Measurements from ENCODE around the gene PAX5. TPM values are rescaled to one million over a fixed set of nuclear protein-coding genes. Genes with fewer than 3 reads are reported as not detected.

Gene PAX5
- polyA plus RNA-seq, 4 donors = under 0.01 to 1.1 (median 0.22) TPM; not detected in 1

- Histone ChIP-seq H3K36me3 (ENCODE audit: control insufficient read depth in 3 of 3, insufficient read depth in 2 of 3, low read depth in 1 of 3, low read length in 3 of 3) (no peaks in the 10 kb centered on the region), H3K27me3 (ENCODE audit: control insufficient read depth in 3 of 3, insufficient read depth in 3 of 3, low read length in 3 of 3) (peaks cover 0 to 3% (median 0%) of the 10 kb centered on the region in 3 donors), H3K4me1 (ENCODE audit: control insufficient read depth in 3 of 3, insufficient read depth in 2 of 3, low read depth in 1 of 3, low read length in 2 of 3) (no peaks in the 10 kb centered on the region), H3K4me3 (ENCODE audit: low read depth in 1 of 3, low read length in 3 of 3) (no peak overlapping the region), H3K9me3 (ENCODE audit: control insufficient read depth in 2 of 2, insufficient read depth in 1 of 2, low read depth in 1 of 2, low read length in 1 of 2) (no peaks in the 10 kb centered on the region), H3K27ac (ENCODE audit: low read depth in 1 of 3, low read length in 2 of 3) (no peak overlapping the region)
- 71 to 72% (median 72%) methylated on average over 7 of the region's 7 CpGs for WGBS, 3 donors
- DNase-seq (no peak), FAIRE-seq (no peak)
These were observed 202.5 kb downstream of the PAX5 start for GRCh38 chr9:36831381-36832161.

- H3K27ac ChIP-seq (ENCODE audit: low read depth in 1 of 3, low read length in 2 of 3) = no peak overlapping the region
- DNase-seq (no peak), FAIRE-seq (no peak)
- no peak overlapping the region for H3K4me3 ChIP-seq (ENCODE audit: low read depth in 1 of 3, low read length in 3 of 3)
- no peaks in the 10 kb centered on the region for H3K36me3 ChIP-seq (ENCODE audit: control insufficient read depth in 3 of 3, insufficient read depth in 2 of 3, low read depth in 1 of 3, low read length in 3 of 3)
- WGBS, 3 donors = 86 to 93% (median 92%) methylated on average over 7 of the region's 7 CpGs
- H3K9me3 ChIP-seq (ENCODE audit: control insufficient read depth in 2 of 2, insufficient read depth in 1 of 2, low read depth in 1 of 2, low read length in 1 of 2) = no peaks in the 10 kb centered on the region
- no peaks in the 10 kb centered on the region for H3K4me1 ChIP-seq (ENCODE audit: control insufficient read depth in 3 of 3, insufficient read depth in 2 of 3, low read depth in 1 of 3, low read length in 2 of 3)
- H3K27me3 ChIP-seq (ENCODE audit: control insufficient read depth in 3 of 3, insufficient read depth in 3 of 3, low read length in 3 of 3) = peaks cover 0 to 3% (median 0%) of the 10 kb centered on the region in 3 donors
These were observed 205.5 kb downstream of the PAX5 start for GRCh38 chr9:36828611-36829013.

GRCh38 chr9:36827593-36827992 is 206.5 kb downstream of the PAX5 start:
- no peak for FAIRE-seq
- 65 to 70% (median 67%) methylated on average over 5 of the region's 5 CpGs for WGBS, 3 donors
- H3K9me3 ChIP-seq (ENCODE audit: control insufficient read depth in 2 of 2, insufficient read depth in 1 of 2, low read depth in 1 of 2, low read length in 1 of 2) = no peaks in the 10 kb centered on the region

GRCh38 chr9:36826581-36826980 is 207.5 kb downstream of the PAX5 start:
- 89 to 93% (median 92%) methylated on average over 4 of the region's 4 CpGs for WGBS, 3 donors
- H3K9me3 ChIP-seq (ENCODE audit: control insufficient read depth in 2 of 2, insufficient read depth in 1 of 2, low read depth in 1 of 2, low read length in 1 of 2) = no peaks in the 10 kb centered on the region
- peaks cover 0 to 3% (median 0%) of the 10 kb centered on the region in 3 donors for H3K27me3 ChIP-seq (ENCODE audit: control insufficient read depth in 3 of 3, insufficient read depth in 3 of 3, low read length in 3 of 3)
- DNase-seq (no peak), FAIRE-seq (no peak)
- no peaks in the 10 kb centered on the region for H3K4me1 ChIP-seq (ENCODE audit: control insufficient read depth in 3 of 3, insufficient read depth in 2 of 3, low read depth in 1 of 3, low read length in 2 of 3)
- H3K4me3 ChIP-seq (ENCODE audit: low read depth in 1 of 3, low read length in 3 of 3) = no peak overlapping the region
- no peak overlapping the region for H3K27ac ChIP-seq (ENCODE audit: low read depth in 1 of 3, low read length in 2 of 3)
- no peaks in the 10 kb centered on the region for H3K36me3 ChIP-seq (ENCODE audit: control insufficient read depth in 3 of 3, insufficient read depth in 2 of 3, low read depth in 1 of 3, low read length in 3 of 3)

More at GRCh38 chr9:36827593-36827992, 206.5 kb downstream of the PAX5 start:
- no peak overlapping the region for H3K4me3 ChIP-seq (ENCODE audit: low read depth in 1 of 3, low read length in 3 of 3)
- no peak for DNase-seq
- H3K4me1 ChIP-seq (ENCODE audit: control insufficient read depth in 3 of 3, insufficient read depth in 2 of 3, low read depth in 1 of 3, low read length in 2 of 3) = no peaks in the 10 kb centered on the region
- peaks cover 0 to 3% (median 0%) of the 10 kb centered on the region in 3 donors for H3K27me3 ChIP-seq (ENCODE audit: control insufficient read depth in 3 of 3, insufficient read depth in 3 of 3, low read length in 3 of 3)
- no peaks in the 10 kb centered on the region for H3K36me3 ChIP-seq (ENCODE audit: control insufficient read depth in 3 of 3, insufficient read depth in 2 of 3, low read depth in 1 of 3, low read length in 3 of 3)
- no peak overlapping the region for H3K27ac ChIP-seq (ENCODE audit: low read depth in 1 of 3, low read length in 2 of 3)

GRCh38 chr9:36825179-36825578 is 208.9 kb downstream of the PAX5 start:
- FAIRE-seq (no peak), DNase-seq (no peak)
- Histone ChIP-seq H3K36me3 (ENCODE audit: control insufficient read depth in 3 of 3, insufficient read depth in 2 of 3, low read depth in 1 of 3, low read length in 3 of 3) (no peaks in the 10 kb centered on the region), H3K9me3 (ENCODE audit: control insufficient read depth in 2 of 2, insufficient read depth in 1 of 2, low read depth in 1 of 2, low read length in 1 of 2) (no peaks in the 10 kb centered on the region), H3K27me3 (ENCODE audit: control insufficient read depth in 3 of 3, insufficient read depth in 3 of 3, low read length in 3 of 3) (peaks cover 0 to 10% (median 0%) of the 10 kb centered on the region in 3 donors), H3K27ac (ENCODE audit: low read depth in 1 of 3, low read length in 2 of 3) (no peak overlapping the region), H3K4me1 (ENCODE audit: control insufficient read depth in 3 of 3, insufficient read depth in 2 of 3, low read depth in 1 of 3, low read length in 2 of 3) (no peaks in the 10 kb centered on the region), H3K4me3 (ENCODE audit: low read depth in 1 of 3, low read length in 3 of 3) (no peak overlapping the region)
- 82 to 86% (median 84%) methylated on average over 8 of the region's 8 CpGs for WGBS, 3 donors

- Histone ChIP-seq H3K27me3 (ENCODE audit: control insufficient read depth in 3 of 3, insufficient read depth in 3 of 3, low read length in 3 of 3) (peaks cover 0 to 22% (median 0%) of the 10 kb centered on the region in 3 donors), H3K4me3 (ENCODE audit: low read depth in 1 of 3, low read length in 3 of 3) (no peak overlapping the region), H3K9me3 (ENCODE audit: control insufficient read depth in 2 of 2, insufficient read depth in 1 of 2, low read depth in 1 of 2, low read length in 1 of 2) (no peaks in the 10 kb centered on the region), H3K36me3 (ENCODE audit: control insufficient read depth in 3 of 3, insufficient read depth in 2 of 3, low read depth in 1 of 3, low read length in 3 of 3) (no peaks in the 10 kb centered on the region), H3K27ac (ENCODE audit: low read depth in 1 of 3, low read length in 2 of 3) (no peak overlapping the region), H3K4me1 (ENCODE audit: control insufficient read depth in 3 of 3, insufficient read depth in 2 of 3, low read depth in 1 of 3, low read length in 2 of 3) (no peaks in the 10 kb centered on the region)
- FAIRE-seq (no peak), DNase-seq (no peak)
- 73 to 82% (median 78%) methylated on average over 5 of the region's 5 CpGs for WGBS, 3 donors
These were observed 210.1 kb downstream of the PAX5 start for GRCh38 chr9:36823934-36824333.

- DNase-seq = no peak
- peaks cover 0 to 27% (median 3%) of the 10 kb centered on the region in 3 donors for H3K27me3 ChIP-seq (ENCODE audit: control insufficient read depth in 3 of 3, insufficient read depth in 3 of 3, low read length in 3 of 3)
- no peak overlapping the region for H3K4me3 ChIP-seq (ENCODE audit: low read depth in 1 of 3, low read length in 3 of 3)
- no peak for FAIRE-seq
- 78 to 87% (median 81%) methylated on average over 6 of the region's 6 CpGs for WGBS, 3 donors
- H3K36me3 ChIP-seq (ENCODE audit: control insufficient read depth in 3 of 3, insufficient read depth in 2 of 3, low read depth in 1 of 3, low read length in 3 of 3) = no peaks in the 10 kb centered on the region
- no peak overlapping the region for H3K27ac ChIP-seq (ENCODE audit: low read depth in 1 of 3, low read length in 2 of 3)
- H3K9me3 ChIP-seq (ENCODE audit: control insufficient read depth in 2 of 2, insufficient read depth in 1 of 2, low read depth in 1 of 2, low read length in 1 of 2) = no peaks in the 10 kb centered on the region
- peaks cover 0 to 3% (median 0%) of the 10 kb centered on the region in 3 donors for H3K4me1 ChIP-seq (ENCODE audit: control insufficient read depth in 3 of 3, insufficient read depth in 2 of 3, low read depth in 1 of 3, low read length in 2 of 3)
These were observed 210.6 kb downstream of the PAX5 start for GRCh38 chr9:36823466-36823865.

- no peak for FAIRE-seq
- peaks cover 0 to 8% (median 0%) of the 10 kb centered on the region in 3 donors for H3K4me1 ChIP-seq (ENCODE audit: control insufficient read depth in 3 of 3, insufficient read depth in 2 of 3, low read depth in 1 of 3, low read length in 2 of 3)
- H3K36me3 ChIP-seq (ENCODE audit: control insufficient read depth in 3 of 3, insufficient read depth in 2 of 3, low read depth in 1 of 3, low read length in 3 of 3) = no peaks in the 10 kb centered on the region
- no peak overlapping the region for H3K4me3 ChIP-seq (ENCODE audit: low read depth in 1 of 3, low read length in 3 of 3)
- no peak for DNase-seq
- no peak overlapping the region for H3K27ac ChIP-seq (ENCODE audit: low read depth in 1 of 3, low read length in 2 of 3)
- no peaks in the 10 kb centered on the region for H3K9me3 ChIP-seq (ENCODE audit: control insufficient read depth in 2 of 2, insufficient read depth in 1 of 2, low read depth in 1 of 2, low read length in 1 of 2)
- H3K27me3 ChIP-seq (ENCODE audit: control insufficient read depth in 3 of 3, insufficient read depth in 3 of 3, low read length in 3 of 3) = peaks cover 0 to 39% (median 4%) of the 10 kb centered on the region in 3 donors
- 62 to 77% (median 64%) methylated on average over 6 of the region's 6 CpGs for WGBS, 3 donors
These were observed 211.9 kb downstream of the PAX5 start for GRCh38 chr9:36822201-36822600.
